ENCODE data around the gene RAB6B. TPM values are rescaled to one million over a fixed set of nuclear protein-coding genes. Genes with fewer than 3 reads are reported as not detected.
"Not testable (repeated sequence)": the region's sequence is repeated elsewhere in the genome, so short reads cannot be mapped to it uniquely, and the experiment has no call there.

Gene RAB6B
- total RNA-seq, 2 donors from 2014 or later = 2.6 to 7.2 TPM

- peaks cover 5% of the 10 kb centered on the region for H3K4me1 Mint-ChIP-seq (ENCODE audit: low read depth)
- no peak overlapping the region for H3K27ac Mint-ChIP-seq
- peak; percentile 55 to 82 for ATAC-seq (replicated peaks in 1 of 2)
Observed at GRCh38 chr3:133799794-133800585, 95.7 kb downstream of the RAB6B start.

GRCh38 chr3:133797396-133798105 lies 98.1 kb downstream of the RAB6B start:
- H3K36me3 Mint-ChIP-seq (ENCODE audit: insufficient read depth in 2 of 2) = peaks cover 0 to 2% of the 10 kb centered on the region in 2 donors
- no peak for ATAC-seq (replicated peaks in 1 of 2)
- DNase-seq = no peak
- no peak overlapping the region for H3K4me3 Mint-ChIP-seq
- H3K4me1 Mint-ChIP-seq (ENCODE audit: low read depth) = no peaks in the 10 kb centered on the region
- peaks cover 38% of the 10 kb centered on the region for H3K27me3 Mint-ChIP-seq (ENCODE audit: low read depth)
- no peak overlapping the region for H3K27ac Mint-ChIP-seq
- peaks cover 0 to 3% of the 10 kb centered on the region in 2 donors for H3K9me3 Mint-ChIP-seq

More at GRCh38 chr3:133799794-133800585, 95.7 kb downstream of the RAB6B start:
- Mint-ChIP-seq H3K9me3 (no peaks in the 10 kb centered on the region), H3K36me3 (ENCODE audit: insufficient read depth in 2 of 2) (no peaks in the 10 kb centered on the region), H3K4me3 (no peak overlapping the region), H3K27me3 (ENCODE audit: low read depth) (peaks cover 37% of the 10 kb centered on the region)
- no peak for DNase-seq

- H3K4me1 Mint-ChIP-seq (ENCODE audit: low read depth) = no peaks in the 10 kb centered on the region
- peaks cover 2% of the 10 kb centered on the region in 2 donors for H3K36me3 Mint-ChIP-seq (ENCODE audit: insufficient read depth in 2 of 2)
- peaks cover 0 to 3% of the 10 kb centered on the region in 2 donors for H3K9me3 Mint-ChIP-seq
Observed at GRCh38 chr3:133792171-133792763, 103.4 kb downstream of the RAB6B start.

GRCh38 chr3:133788024-133788423 lies 107.7 kb downstream of the RAB6B start:
- DNase-seq = no peak
- Mint-ChIP-seq H3K4me3 (no peak overlapping the region), H3K9me3 (peaks cover 0 to 3% of the 10 kb centered on the region in 2 donors)

More at GRCh38 chr3:133792171-133792763, 103.4 kb downstream of the RAB6B start:
- DNase-seq (no peak), ATAC-seq (replicated peaks in 1 of 2) (no peak)
- Mint-ChIP-seq H3K4me3 (no peak overlapping the region), H3K27ac (no peak overlapping the region), H3K27me3 (ENCODE audit: low read depth) (peaks cover 12% of the 10 kb centered on the region)

GRCh38 chr3:133783762-133784161 lies 111.9 kb downstream of the RAB6B start:
- Mint-ChIP-seq H3K4me1 (ENCODE audit: low read depth) (no peaks in the 10 kb centered on the region), H3K27ac (no peak overlapping the region), H3K4me3 (no peak overlapping the region), H3K27me3 (ENCODE audit: low read depth) (peaks cover 11% of the 10 kb centered on the region), H3K9me3 (no peaks in the 10 kb centered on the region), H3K36me3 (ENCODE audit: insufficient read depth in 2 of 2) (no peaks in the 10 kb centered on the region)
- ATAC-seq (replicated peaks in 1 of 2) = no peak
- no peak for DNase-seq

More at GRCh38 chr3:133788024-133788423, 107.7 kb downstream of the RAB6B start:
- Mint-ChIP-seq H3K27me3 (ENCODE audit: low read depth) (peaks cover 8% of the 10 kb centered on the region), H3K4me1 (ENCODE audit: low read depth) (no peaks in the 10 kb centered on the region), H3K27ac (no peak overlapping the region), H3K36me3 (ENCODE audit: insufficient read depth in 2 of 2) (peaks cover 2% of the 10 kb centered on the region in 2 donors)
- ATAC-seq (replicated peaks in 1 of 2) = no peak

- peaks cover 11% of the 10 kb centered on the region for H3K27me3 Mint-ChIP-seq (ENCODE audit: low read depth)
- ATAC-seq (replicated peaks in 1 of 2) (no peak), DNase-seq (no peak)
- H3K9me3 Mint-ChIP-seq = no peaks in the 10 kb centered on the region
- no peaks in the 10 kb centered on the region for H3K4me1 Mint-ChIP-seq (ENCODE audit: low read depth)
- H3K27ac Mint-ChIP-seq = no peak overlapping the region
- H3K36me3 Mint-ChIP-seq (ENCODE audit: insufficient read depth in 2 of 2) = no peaks in the 10 kb centered on the region
- H3K4me3 Mint-ChIP-seq = no peak overlapping the region
Observed at GRCh38 chr3:133782454-133782853, 113.2 kb downstream of the RAB6B start.

- Mint-ChIP-seq H3K27ac (no peak overlapping the region), H3K4me3 (no peak overlapping the region), H3K4me1 (ENCODE audit: low read depth) (no peaks in the 10 kb centered on the region), H3K27me3 (ENCODE audit: low read depth) (peaks cover 11% of the 10 kb centered on the region), H3K36me3 (ENCODE audit: insufficient read depth in 2 of 2) (no peaks in the 10 kb centered on the region), H3K9me3 (no peaks in the 10 kb centered on the region)
- ATAC-seq (replicated peaks in 1 of 2) (no peak), DNase-seq (no peak)
Observed at GRCh38 chr3:133781570-133781969, 114.1 kb downstream of the RAB6B start.

- H3K4me1 Mint-ChIP-seq (ENCODE audit: low read depth); ATAC-seq (replicated peaks in 1 of 2); H3K36me3 Mint-ChIP-seq (ENCODE audit: insufficient read depth in 2 of 2); H3K9me3 Mint-ChIP-seq; H3K4me3 Mint-ChIP-seq; H3K27ac Mint-ChIP-seq; DNase-seq: not testable (repeated sequence)
- H3K27me3 Mint-ChIP-seq (ENCODE audit: low read depth) = peaks cover 11% of the 10 kb centered on the region
Observed at GRCh38 chr3:133780756-133781155, 114.9 kb downstream of the RAB6B start.

- Mint-ChIP-seq H3K27ac (no peak overlapping the region), H3K36me3 (ENCODE audit: insufficient read depth in 2 of 2) (no peaks in the 10 kb centered on the region)
Observed at GRCh38 chr3:133779626-133780203, 116.0 kb downstream of the RAB6B start.

GRCh38 chr3:133777807-133778568 lies 117.7 kb downstream of the RAB6B start:
- Mint-ChIP-seq H3K27ac (no peak overlapping the region), H3K27me3 (ENCODE audit: low read depth) (peaks cover 18% of the 10 kb centered on the region), H3K4me1 (ENCODE audit: low read depth) (no peaks in the 10 kb centered on the region), H3K4me3 (no peak overlapping the region), H3K9me3 (no peaks in the 10 kb centered on the region), H3K36me3 (ENCODE audit: insufficient read depth in 2 of 2) (no peaks in the 10 kb centered on the region)
- ATAC-seq (replicated peaks in 1 of 2) = no peak
- no peak for DNase-seq

More at GRCh38 chr3:133779626-133780203, 116.0 kb downstream of the RAB6B start:
- no peaks in the 10 kb centered on the region for H3K9me3 Mint-ChIP-seq
- H3K4me3 Mint-ChIP-seq = no peak overlapping the region
- ATAC-seq (replicated peaks in 1 of 2) (no peak), DNase-seq (no peak)
- no peaks in the 10 kb centered on the region for H3K4me1 Mint-ChIP-seq (ENCODE audit: low read depth)
- H3K27me3 Mint-ChIP-seq (ENCODE audit: low read depth) = peaks cover 11% of the 10 kb centered on the region

- H3K36me3 Mint-ChIP-seq (ENCODE audit: insufficient read depth in 2 of 2) = no peaks in the 10 kb centered on the region
- ATAC-seq (replicated peaks in 1 of 2) (no peak), DNase-seq (no peak)
- H3K4me3 Mint-ChIP-seq = no peak overlapping the region
- H3K9me3 Mint-ChIP-seq = no peaks in the 10 kb centered on the region
- peaks cover 18% of the 10 kb centered on the region for H3K27me3 Mint-ChIP-seq (ENCODE audit: low read depth)
- H3K4me1 Mint-ChIP-seq (ENCODE audit: low read depth) = no peaks in the 10 kb centered on the region
- no peak overlapping the region for H3K27ac Mint-ChIP-seq
Observed at GRCh38 chr3:133776794-133777438, 118.8 kb downstream of the RAB6B start.

- Mint-ChIP-seq H3K36me3 (ENCODE audit: insufficient read depth in 2 of 2) (no peaks in the 10 kb centered on the region), H3K4me1 (ENCODE audit: low read depth) (no peaks in the 10 kb centered on the region), H3K27me3 (ENCODE audit: low read depth) (peaks cover 18% of the 10 kb centered on the region), H3K4me3 (no peak overlapping the region), H3K9me3 (no peaks in the 10 kb centered on the region), H3K27ac (no peak overlapping the region)
- no peak for DNase-seq
- no peak for ATAC-seq (replicated peaks in 1 of 2)
Observed at GRCh38 chr3:133775835-133776234, 119.8 kb downstream of the RAB6B start.

All from activated T-cell treated with anti-CD3 and anti-CD28 coated beads, Interleukin-2, amount 50 U/mL, for 72 hours (primary cell).